ENCODE results near the gene CCDC183. TPM values are rescaled to one million over a fixed set of nuclear protein-coding genes. Genes with fewer than 3 reads are reported as not detected.

CCDC183 gene
- total RNA-seq, 1 donor, result under 0.01 TPM

- Histone ChIP-seq H3K4me1 (ENCODE audit: insufficient read depth, low read length) (no peaks in the 10 kb centered on the region), H3K79me2 (ENCODE audit: insufficient read depth, low read length) (peaks cover 17% of the 10 kb centered on the region), H4K20me1 (ENCODE audit: insufficient read depth, low read length) (peaks cover 17% of the 10 kb centered on the region), H3K27ac (ENCODE audit: low read depth, low read length) (no peak overlapping the region), H3K27me3 (ENCODE audit: insufficient read depth, low read length) (no peaks in the 10 kb centered on the region), H3K9me3 (ENCODE audit: low read depth, low read length) (no peaks in the 10 kb centered on the region), H3K36me3 (ENCODE audit: insufficient read depth, low read length) (peaks cover 39% of the 10 kb centered on the region), H3K4me3 (ENCODE audit: insufficient read depth, low read length) (no peak overlapping the region), H3K4me2 (ENCODE audit: insufficient read depth, low read length) (no peak overlapping the region), H2AFZ (ENCODE audit: low read length) (no peak overlapping the region)
- no peak for DNase-seq (ENCODE audit: insufficient read length, low spot score, missing footprints)
- TF ChIP-seq CTCF (IDR thresholded peaks at IDR 0.05; ENCODE audit: extremely low read depth, low read depth, low read length), result no peak
Observed at GRCh38 chr9:136825295-136826187, 29.4 kb downstream of the CCDC183 start.

GRCh38 chr9:136826188-136826541 lies 30.0 kb downstream of the CCDC183 start:
- Histone ChIP-seq H2AFZ (ENCODE audit: low read length) (no peak overlapping the region), H3K79me2 (ENCODE audit: insufficient read depth, low read length) (peaks cover 11% of the 10 kb centered on the region), H3K4me1 (ENCODE audit: insufficient read depth, low read length) (no peaks in the 10 kb centered on the region), H3K4me3 (ENCODE audit: insufficient read depth, low read length) (no peak overlapping the region), H3K27ac (ENCODE audit: low read depth, low read length) (no peak overlapping the region), H3K4me2 (ENCODE audit: insufficient read depth, low read length) (no peak overlapping the region), H4K20me1 (ENCODE audit: insufficient read depth, low read length) (peaks cover 14% of the 10 kb centered on the region), H3K9me3 (ENCODE audit: low read depth, low read length) (no peaks in the 10 kb centered on the region), H3K27me3 (ENCODE audit: insufficient read depth, low read length) (no peaks in the 10 kb centered on the region), H3K36me3 (ENCODE audit: insufficient read depth, low read length) (peaks cover 44% of the 10 kb centered on the region)
- TF ChIP-seq CTCF (IDR thresholded peaks at IDR 0.05; ENCODE audit: extremely low read depth, low read depth, low read length), result no peak
- DNase-seq (ENCODE audit: insufficient read length, low spot score, missing footprints), result no peak

- peaks cover 45% of the 10 kb centered on the region for H3K36me3 ChIP-seq (ENCODE audit: insufficient read depth, low read length)
Observed at GRCh38 chr9:136826703-136827582, 30.8 kb downstream of the CCDC183 start.

More at GRCh38 chr9:136826703-136827582, 30.8 kb downstream of the CCDC183 start:
- Histone ChIP-seq H3K4me2 (ENCODE audit: insufficient read depth, low read length) (no peak overlapping the region), H3K79me2 (ENCODE audit: insufficient read depth, low read length) (peaks cover 7% of the 10 kb centered on the region), H3K4me1 (ENCODE audit: insufficient read depth, low read length) (no peaks in the 10 kb centered on the region), H3K27me3 (ENCODE audit: insufficient read depth, low read length) (no peaks in the 10 kb centered on the region), H3K27ac (ENCODE audit: low read depth, low read length) (no peak overlapping the region), H4K20me1 (ENCODE audit: insufficient read depth, low read length) (peaks cover 13% of the 10 kb centered on the region), H2AFZ (ENCODE audit: low read length) (no peak overlapping the region), H3K4me3 (ENCODE audit: insufficient read depth, low read length) (no peak overlapping the region), H3K9me3 (ENCODE audit: low read depth, low read length) (no peaks in the 10 kb centered on the region)
- TF ChIP-seq CTCF (IDR thresholded peaks at IDR 0.05; ENCODE audit: extremely low read depth, low read depth, low read length), result no peak
- DNase-seq (ENCODE audit: insufficient read length, low spot score, missing footprints), result no peak

Measured in osteoblast (primary cell).